ENCODE data around the gene LACTBL1.

GRCh38 chr1:22972760-22973159 lies at the start of gene LACTBL1:
- TF ChIP-seq CTCF (IDR thresholded peaks at IDR 0.05): no peak
- TF ChIP-seq POLR2A (IDR thresholded peaks at IDR 0.05): no peak
- TF ChIP-seq EP300 (IDR thresholded peaks at IDR 0.05): no peak

Measured in ovary (tissue), 3 donors.